ENCODE data around the gene ZDHHC14.

GRCh38 chr6:157454762-157455714 is 74.0 kb downstream of the ZDHHC14 start:
- TF ChIP-seq GATA1 (IDR thresholded peaks at IDR 0.05; ENCODE audit: low read depth, low read length), result no peak
- TF ChIP-seq POLR2A (IDR thresholded peaks at IDR 0.05; ENCODE audit: low read length), result no peak
